ENCODE results near the gene ERC2. TPM values are rescaled to one million over a fixed set of nuclear protein-coding genes. Genes with fewer than 3 reads are reported as not detected.

ERC2 gene
- total RNA-seq, 3 donors from 2014 or later: 0.16 TPM; not detected in 2

DNA sequence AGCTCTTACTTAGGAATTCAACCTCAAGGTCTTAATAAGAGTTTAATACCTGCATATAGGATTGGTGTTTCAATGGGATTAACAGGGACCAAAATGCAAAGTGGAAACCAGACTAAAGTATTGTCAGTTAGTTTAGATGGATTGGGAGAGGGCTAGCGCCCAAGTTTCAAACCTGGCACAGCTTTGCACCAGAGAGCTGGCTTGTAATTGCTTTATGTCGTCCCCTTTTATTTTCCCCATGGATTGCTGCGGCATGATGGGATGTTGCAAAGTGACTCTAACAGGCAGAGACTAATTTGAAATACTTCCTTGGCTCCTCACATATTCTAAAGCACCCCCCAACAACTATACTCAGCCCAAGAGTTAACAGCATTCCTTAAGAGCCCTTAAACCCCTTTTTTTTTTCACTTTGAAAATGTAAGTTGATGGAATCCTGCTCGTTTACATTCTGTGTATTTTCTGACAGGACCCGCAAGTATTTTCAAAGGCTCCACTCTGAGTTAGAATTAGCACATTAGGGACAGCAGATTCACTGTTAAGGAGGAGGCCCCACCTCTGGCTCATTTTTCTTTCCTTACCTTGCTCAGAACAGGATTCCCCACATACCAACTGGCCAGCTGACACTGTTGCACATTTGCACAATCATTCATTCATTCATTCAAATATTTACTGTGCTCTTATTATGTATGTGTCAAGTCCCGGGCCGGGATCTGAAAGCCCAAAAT is 214.2 kb downstream of the ERC2 start:
- ATAC-seq (no peak), DNase-seq (no peak)
- H3K9me3 Mint-ChIP-seq: no peaks in the 10 kb centered on the region
- no peaks in the 10 kb centered on the region for H3K4me1 Mint-ChIP-seq (ENCODE audit: low read depth)
- H3K27me3 Mint-ChIP-seq (ENCODE audit: low read depth): peaks cover 3% of the 10 kb centered on the region
- no peak overlapping the region for H3K4me3 Mint-ChIP-seq
- no peaks in the 10 kb centered on the region for H3K36me3 Mint-ChIP-seq (ENCODE audit: insufficient read depth)

DNA sequence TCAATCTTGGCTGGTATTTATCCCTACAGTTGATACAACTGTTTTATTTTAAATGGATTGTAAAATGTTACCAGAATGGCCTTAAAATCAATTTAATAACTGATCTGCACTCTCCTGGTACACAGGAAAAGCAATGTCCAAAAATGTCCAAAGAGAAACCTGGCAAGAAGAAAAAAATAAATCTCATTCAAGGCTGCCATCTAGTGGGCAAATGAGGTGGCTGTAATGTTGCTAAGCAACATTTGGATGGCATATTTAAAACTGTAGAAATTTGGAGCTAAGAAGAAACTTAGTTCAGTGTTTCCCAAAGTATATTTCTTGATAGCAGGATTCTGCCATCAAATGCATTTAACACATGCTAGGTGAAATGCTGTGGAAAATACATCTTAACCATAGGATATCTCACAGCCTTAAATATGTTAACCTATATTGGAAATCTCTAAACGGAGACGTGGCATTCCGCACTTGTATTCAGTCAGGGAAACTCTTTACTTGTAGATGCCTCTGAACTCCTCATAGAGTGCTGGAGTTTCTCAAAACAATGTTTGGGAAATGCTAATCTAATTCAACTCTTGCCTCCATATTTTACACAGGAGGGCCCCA is 216.8 kb downstream of the ERC2 start:
- DNase-seq: no peak
- no peak for ATAC-seq
- H3K4me1 Mint-ChIP-seq (ENCODE audit: low read depth): no peaks in the 10 kb centered on the region
- no peaks in the 10 kb centered on the region for H3K9me3 Mint-ChIP-seq
- peaks cover 2% of the 10 kb centered on the region for H3K27me3 Mint-ChIP-seq (ENCODE audit: low read depth)
- no peaks in the 10 kb centered on the region for H3K36me3 Mint-ChIP-seq (ENCODE audit: insufficient read depth)
- H3K4me3 Mint-ChIP-seq: no peak overlapping the region

DNA sequence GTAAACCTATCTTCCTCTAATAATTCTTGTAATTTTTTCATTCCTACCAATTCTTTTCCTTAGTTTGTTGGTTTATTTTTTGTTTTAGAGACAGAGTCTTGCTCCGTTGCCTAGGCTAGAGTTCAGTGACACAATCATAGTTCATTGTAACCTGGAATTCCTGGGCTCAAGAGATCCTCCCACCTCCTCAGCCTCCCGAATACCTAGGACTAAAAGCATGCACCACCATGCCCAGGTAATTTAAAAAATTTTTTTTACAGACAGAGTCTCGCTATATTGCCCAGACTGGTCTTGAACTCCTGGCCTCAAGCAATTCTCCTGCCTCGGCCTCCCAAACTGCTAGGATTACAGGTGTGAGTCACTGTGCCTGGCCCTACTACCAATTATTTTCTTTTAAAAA is 220.2 kb downstream of the ERC2 start:
- DNase-seq: no peak
- no peaks in the 10 kb centered on the region for H3K9me3 Mint-ChIP-seq
- no peaks in the 10 kb centered on the region for H3K4me1 Mint-ChIP-seq (ENCODE audit: low read depth)
- H3K4me3 Mint-ChIP-seq: no peak overlapping the region
- no peaks in the 10 kb centered on the region for H3K36me3 Mint-ChIP-seq (ENCODE audit: insufficient read depth)
- H3K27me3 Mint-ChIP-seq (ENCODE audit: low read depth): peaks cover 2% of the 10 kb centered on the region
- no peak for ATAC-seq

DNA sequence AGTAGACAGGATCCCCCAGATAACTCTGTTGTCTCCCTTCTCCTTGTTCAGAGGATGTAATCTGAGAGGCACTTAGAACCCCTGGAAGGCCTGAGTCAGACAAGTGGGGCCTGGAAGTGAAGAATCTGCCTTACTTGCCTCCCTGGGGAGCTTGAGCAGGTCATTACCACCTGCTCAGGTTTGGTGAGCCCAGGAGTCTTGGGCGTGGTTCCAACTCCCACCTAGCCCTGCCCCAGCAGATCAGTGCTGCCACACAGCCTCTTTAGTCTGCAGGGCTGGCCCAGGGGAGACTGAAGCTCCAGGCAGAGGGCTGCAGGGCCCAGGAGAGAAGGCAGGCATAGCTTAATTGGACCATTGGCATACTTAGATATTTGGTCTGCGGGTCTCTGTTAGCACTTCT is 230.0 kb downstream of the ERC2 start:
- no peaks in the 10 kb centered on the region for H3K9me3 Mint-ChIP-seq
- H3K4me3 Mint-ChIP-seq: no peak overlapping the region
- H3K36me3 Mint-ChIP-seq (ENCODE audit: insufficient read depth): no peaks in the 10 kb centered on the region
- DNase-seq (no peak), ATAC-seq (no peak)
- no peaks in the 10 kb centered on the region for H3K4me1 Mint-ChIP-seq (ENCODE audit: low read depth)
- peaks cover 10% of the 10 kb centered on the region for H3K27me3 Mint-ChIP-seq (ENCODE audit: low read depth)

DNA sequence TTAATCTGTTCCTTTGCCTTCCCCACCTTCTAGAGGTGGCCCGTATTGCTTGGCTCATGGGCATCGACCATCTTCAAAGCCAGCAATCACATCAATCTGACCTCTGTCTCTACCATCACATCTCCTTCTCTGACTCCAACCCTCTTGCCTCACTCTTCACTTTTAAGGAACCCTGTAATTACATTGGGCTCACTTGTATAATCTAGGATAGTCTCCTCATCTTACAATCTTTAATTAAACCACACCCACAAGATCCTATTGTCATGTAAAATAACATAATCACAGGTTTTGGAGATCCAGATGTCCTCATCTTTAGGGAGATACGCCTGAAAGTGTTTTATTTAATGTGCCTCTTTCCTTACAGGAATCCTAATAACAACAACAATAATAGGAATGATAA is 234.5 kb downstream of the ERC2 start:
- no peaks in the 10 kb centered on the region for H3K9me3 Mint-ChIP-seq
- H3K4me1 Mint-ChIP-seq (ENCODE audit: low read depth): no peaks in the 10 kb centered on the region
- H3K36me3 Mint-ChIP-seq (ENCODE audit: insufficient read depth): no peaks in the 10 kb centered on the region
- no peaks in the 10 kb centered on the region for H3K27me3 Mint-ChIP-seq (ENCODE audit: low read depth)
- ATAC-seq (no peak), DNase-seq (no peak)
- no peak overlapping the region for H3K4me3 Mint-ChIP-seq

DNA sequence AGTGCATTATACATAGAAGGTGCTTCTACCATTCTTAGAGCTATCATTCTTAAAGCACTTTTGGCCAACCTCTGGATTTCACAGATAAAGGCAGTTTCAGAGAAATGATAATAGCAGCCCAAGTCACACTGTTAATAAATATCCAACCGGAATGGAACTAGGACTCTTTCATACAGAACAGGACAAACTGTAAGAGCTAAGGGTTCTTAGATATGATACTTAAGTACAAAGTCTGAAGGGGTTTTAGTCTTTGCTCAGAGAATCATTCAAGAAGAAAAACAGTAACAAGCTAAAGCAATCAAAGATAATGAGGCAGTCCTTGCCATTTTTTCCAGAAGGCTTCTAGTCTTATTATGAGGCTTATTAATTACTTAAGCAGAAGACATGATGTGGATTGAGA is 239.0 kb downstream of the ERC2 start:
- DNase-seq (no peak), ATAC-seq (no peak)
- no peak overlapping the region for H3K4me3 Mint-ChIP-seq
- no peaks in the 10 kb centered on the region for H3K36me3 Mint-ChIP-seq (ENCODE audit: insufficient read depth)
- H3K27me3 Mint-ChIP-seq (ENCODE audit: low read depth): no peaks in the 10 kb centered on the region
- no peaks in the 10 kb centered on the region for H3K4me1 Mint-ChIP-seq (ENCODE audit: low read depth)
- H3K9me3 Mint-ChIP-seq: no peaks in the 10 kb centered on the region

DNA sequence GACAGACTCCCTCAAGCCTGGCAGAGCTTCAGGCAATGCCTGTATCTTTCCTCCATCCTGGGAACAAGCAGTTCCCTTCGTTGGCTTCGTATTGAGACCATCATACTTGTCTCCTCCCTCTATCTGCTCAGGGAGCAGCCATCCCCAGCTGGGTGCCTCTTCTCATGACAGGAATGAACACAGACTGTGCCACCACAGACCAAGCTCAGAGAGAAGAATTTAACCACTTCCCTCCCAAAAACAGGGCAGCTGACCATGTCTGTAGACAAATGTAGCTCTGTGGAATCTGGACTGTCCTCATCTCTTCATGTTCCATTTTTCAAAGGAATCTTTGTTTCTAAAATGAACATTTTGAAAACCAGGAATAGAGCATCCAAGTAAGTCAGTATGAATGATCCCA is 245.4 kb downstream of the ERC2 start:
- Mint-ChIP-seq H3K4me3 (no peak overlapping the region), H3K27me3 (ENCODE audit: low read depth) (no peaks in the 10 kb centered on the region), H3K9me3 (no peaks in the 10 kb centered on the region), H3K4me1 (ENCODE audit: low read depth) (no peaks in the 10 kb centered on the region), H3K36me3 (ENCODE audit: insufficient read depth) (no peaks in the 10 kb centered on the region)
- no peak for ATAC-seq
- no peak for DNase-seq

DNA sequence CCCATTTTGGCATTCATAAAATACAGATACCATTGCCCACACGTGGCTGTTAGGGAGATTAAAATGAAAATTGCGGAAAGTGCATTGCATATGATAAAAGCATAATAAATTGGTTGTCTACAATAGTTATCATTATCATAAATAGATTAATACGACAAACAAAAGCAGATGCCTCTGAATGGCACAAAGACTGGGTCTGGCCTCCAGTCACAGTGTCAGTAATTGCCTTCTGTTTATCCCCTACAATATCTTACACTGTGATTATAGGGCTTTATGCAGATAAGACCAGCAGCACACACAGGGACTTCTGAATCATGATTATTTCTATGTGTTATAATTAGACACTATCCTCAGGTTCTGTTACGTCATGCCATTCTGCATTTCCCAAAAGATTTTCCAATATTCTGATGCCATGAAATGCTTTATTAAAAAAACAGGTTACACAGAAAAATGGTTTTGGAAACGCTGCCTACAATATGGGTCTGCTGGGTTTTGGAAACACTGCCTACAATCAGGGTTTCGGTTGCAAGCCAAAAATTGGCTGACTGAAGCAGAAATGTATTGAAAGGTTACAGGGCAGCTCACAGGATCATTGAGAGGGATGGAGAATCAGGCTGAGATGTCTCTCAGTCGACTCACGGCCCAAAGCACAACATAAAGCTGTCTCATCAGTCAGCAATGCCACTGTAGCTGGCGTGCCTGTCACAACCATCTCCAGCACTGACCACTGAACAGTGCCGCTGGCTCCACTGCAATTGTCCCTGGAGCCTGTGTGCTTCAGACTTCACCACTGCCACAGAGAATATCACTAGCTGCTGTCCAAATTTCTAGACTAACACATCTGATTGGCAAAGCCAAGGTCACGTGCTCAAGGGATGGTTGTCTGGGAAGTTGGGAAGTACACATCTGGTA is 248.1 kb downstream of the ERC2 start:
- no peaks in the 10 kb centered on the region for H3K4me1 Mint-ChIP-seq (ENCODE audit: low read depth)
- no peak overlapping the region for H3K4me3 Mint-ChIP-seq
- no peaks in the 10 kb centered on the region for H3K36me3 Mint-ChIP-seq (ENCODE audit: insufficient read depth)
- peaks cover 4% of the 10 kb centered on the region for H3K9me3 Mint-ChIP-seq
- ATAC-seq: no peak
- H3K27me3 Mint-ChIP-seq (ENCODE audit: low read depth): no peaks in the 10 kb centered on the region
- DNase-seq: no peak

DNA sequence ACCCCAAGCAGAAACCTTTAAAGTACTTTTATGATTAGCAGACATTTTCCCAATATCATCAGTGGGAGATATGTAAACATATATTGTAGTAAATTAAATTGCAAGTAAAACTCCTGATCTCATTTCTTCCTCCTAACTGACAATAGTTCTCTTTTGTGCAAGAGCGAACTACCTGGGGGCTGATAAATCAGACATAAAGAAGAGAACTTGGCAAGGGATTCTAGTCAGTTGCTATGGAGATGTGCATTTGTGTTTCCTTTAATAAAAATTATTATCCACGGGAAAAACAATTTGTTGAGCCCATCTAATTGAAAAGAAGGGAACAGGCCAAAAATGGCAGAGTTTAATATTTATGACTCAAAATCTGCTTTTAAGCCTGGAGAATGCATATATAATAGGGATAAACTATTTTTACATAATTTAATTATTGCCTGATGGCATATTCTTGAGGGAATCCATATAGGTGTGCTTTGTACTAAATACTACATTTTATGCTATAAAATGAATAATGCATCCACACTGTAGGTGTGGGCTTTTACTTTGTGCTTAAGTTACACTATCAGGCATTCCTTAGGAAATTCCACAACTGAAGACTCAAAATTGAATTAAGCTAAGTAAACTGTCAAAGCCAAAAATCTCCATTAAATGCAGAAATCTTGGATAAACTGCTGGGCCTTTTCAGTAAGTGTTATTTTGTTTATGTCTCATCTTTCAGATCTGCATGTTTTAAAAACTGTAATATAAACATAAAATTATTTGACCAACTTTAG is 258.1 kb downstream of the ERC2 start:
- H3K4me3 Mint-ChIP-seq: no peak overlapping the region
- ATAC-seq: no peak

DNA sequence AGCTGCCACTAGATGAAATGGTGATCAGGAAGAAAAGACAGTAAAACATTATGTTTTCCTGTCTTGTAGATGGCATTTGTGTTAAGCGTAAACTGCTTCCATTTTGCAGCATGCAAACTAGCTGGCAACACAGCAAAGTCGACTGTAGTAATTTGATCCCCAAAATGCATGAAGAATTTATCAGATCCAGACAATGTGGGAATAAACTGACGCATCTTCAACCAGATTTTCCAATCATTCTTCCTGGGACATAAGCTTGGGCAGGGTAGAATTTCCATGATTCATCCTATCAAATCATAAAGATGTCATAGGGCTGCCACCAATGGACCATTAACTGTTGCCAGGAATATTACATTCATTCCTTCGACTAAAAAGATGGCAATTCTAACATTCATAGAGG is 260.3 kb downstream of the ERC2 start:
- Mint-ChIP-seq H3K4me3 (no peak overlapping the region), H3K27me3 (ENCODE audit: low read depth) (no peaks in the 10 kb centered on the region), H3K4me1 (ENCODE audit: low read depth) (no peaks in the 10 kb centered on the region), H3K9me3 (no peaks in the 10 kb centered on the region), H3K36me3 (ENCODE audit: insufficient read depth) (no peaks in the 10 kb centered on the region)
- ATAC-seq: no peak
- DNase-seq: no peak

More for the DNA sequence above, 258.1 kb downstream of the ERC2 start:
- Mint-ChIP-seq H3K36me3 (ENCODE audit: insufficient read depth) (no peaks in the 10 kb centered on the region), H3K4me1 (ENCODE audit: low read depth) (no peaks in the 10 kb centered on the region), H3K9me3 (peaks cover 3% of the 10 kb centered on the region), H3K27me3 (ENCODE audit: low read depth) (no peaks in the 10 kb centered on the region)
- DNase-seq: no peak

DNA sequence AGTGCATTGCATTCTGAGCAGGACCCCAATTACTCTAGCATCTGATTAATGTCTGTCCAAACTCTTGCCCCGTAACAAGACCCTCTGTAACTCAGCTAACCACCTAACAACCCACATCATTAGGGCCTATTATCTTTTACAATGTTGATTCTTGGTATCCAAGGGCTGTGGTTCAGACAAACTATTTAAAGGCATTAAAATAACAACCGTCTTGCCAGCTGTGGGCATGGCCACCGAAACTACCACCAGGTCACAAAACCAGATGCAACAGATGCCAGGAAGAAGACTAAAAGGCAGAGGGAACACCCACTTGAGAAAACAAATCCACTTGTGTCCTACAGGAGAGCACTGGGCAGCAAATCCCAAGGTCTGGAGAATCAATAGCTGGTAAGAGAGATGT is 262.9 kb downstream of the ERC2 start:
- Mint-ChIP-seq H3K4me1 (ENCODE audit: low read depth) (no peaks in the 10 kb centered on the region), H3K4me3 (no peak overlapping the region), H3K36me3 (ENCODE audit: insufficient read depth) (no peaks in the 10 kb centered on the region), H3K27me3 (ENCODE audit: low read depth) (no peaks in the 10 kb centered on the region), H3K9me3 (no peaks in the 10 kb centered on the region)
- no peak for ATAC-seq
- DNase-seq: no peak

DNA sequence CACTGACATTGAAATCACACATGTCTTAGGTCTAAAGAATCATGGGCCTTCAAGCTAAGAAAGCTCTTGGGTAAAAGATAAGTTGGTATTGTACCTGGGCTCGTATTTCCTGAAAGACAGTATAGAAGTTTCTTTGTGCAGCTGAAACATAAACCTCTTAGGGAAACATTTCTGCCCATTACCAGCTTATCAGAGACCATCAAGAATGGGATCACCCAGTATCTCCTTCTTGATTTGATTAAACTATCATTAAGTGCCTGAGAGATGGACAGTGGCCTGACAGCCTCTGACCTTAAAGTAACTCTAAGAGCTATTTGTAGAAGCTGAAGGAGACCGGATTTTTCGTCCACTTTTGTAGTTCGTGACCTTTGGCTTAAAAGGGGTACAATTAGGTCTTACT is 265.3 kb downstream of the ERC2 start:
- Mint-ChIP-seq H3K9me3 (no peaks in the 10 kb centered on the region), H3K4me1 (ENCODE audit: low read depth) (no peaks in the 10 kb centered on the region), H3K4me3 (no peak overlapping the region), H3K27me3 (ENCODE audit: low read depth) (no peaks in the 10 kb centered on the region), H3K36me3 (ENCODE audit: insufficient read depth) (no peaks in the 10 kb centered on the region)
- DNase-seq (no peak), ATAC-seq (no peak)

DNA sequence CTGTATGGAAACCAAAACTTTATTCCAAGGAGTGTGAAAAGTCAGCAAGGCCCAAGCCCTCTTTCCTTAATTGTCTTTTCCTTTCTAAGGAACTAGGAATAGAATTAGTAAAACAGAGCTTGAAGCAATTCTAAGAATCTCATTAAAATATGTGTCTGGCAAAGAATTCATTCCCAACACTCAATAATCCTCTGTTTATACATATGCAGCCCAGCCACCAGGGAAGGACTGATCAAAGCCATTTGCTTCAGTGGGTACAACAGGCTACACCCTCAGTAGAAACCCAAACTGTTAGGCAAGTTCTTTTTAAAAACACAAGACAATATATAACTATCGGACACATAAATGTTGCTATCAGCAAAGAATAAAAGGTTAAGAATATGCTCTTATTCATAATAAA is 266.9 kb downstream of the ERC2 start:
- no peaks in the 10 kb centered on the region for H3K9me3 Mint-ChIP-seq
- ATAC-seq (no peak), DNase-seq (no peak)
- H3K4me1 Mint-ChIP-seq (ENCODE audit: low read depth): no peaks in the 10 kb centered on the region
- H3K27me3 Mint-ChIP-seq (ENCODE audit: low read depth): no peaks in the 10 kb centered on the region
- no peaks in the 10 kb centered on the region for H3K36me3 Mint-ChIP-seq (ENCODE audit: insufficient read depth)
- no peak overlapping the region for H3K4me3 Mint-ChIP-seq

DNA sequence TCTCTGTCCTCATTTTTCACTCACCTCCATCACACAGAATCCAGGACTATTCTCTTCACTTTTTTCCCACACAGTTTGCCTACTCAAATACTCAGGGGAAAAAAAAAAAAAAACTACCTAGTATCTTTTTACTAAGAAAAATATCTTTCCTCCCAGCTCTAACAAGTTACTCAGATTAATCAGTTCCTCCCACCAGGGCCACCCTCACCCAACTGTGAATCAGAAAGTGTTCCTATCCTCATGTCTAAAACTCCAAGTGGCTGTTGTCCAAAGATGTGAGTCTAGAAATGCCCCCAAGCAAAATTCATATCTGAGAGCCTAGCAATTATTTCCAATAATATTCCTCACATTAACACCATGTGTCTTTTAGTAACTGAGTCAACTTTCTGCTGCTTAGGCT is 268.0 kb downstream of the ERC2 start:
- Mint-ChIP-seq H3K9me3 (no peaks in the 10 kb centered on the region), H3K27me3 (ENCODE audit: low read depth) (no peaks in the 10 kb centered on the region), H3K4me1 (ENCODE audit: low read depth) (no peaks in the 10 kb centered on the region), H3K4me3 (no peak overlapping the region), H3K36me3 (ENCODE audit: insufficient read depth) (no peaks in the 10 kb centered on the region)
- no peak for ATAC-seq
- DNase-seq: no peak
